ENCODE results near the gene TAS2R60. TPM values are rescaled to one million over a fixed set of nuclear protein-coding genes. Genes with fewer than 3 reads are reported as not detected.

The TAS2R60 gene
- total RNA-seq, 5 donors from 2014 or later (not counting 1 experiment from before 2014, with no cell fraction given), result 0.38 to 2.4 (median 1.0) TPM; not detected in 1

- Histone ChIP-seq H3K27ac (ENCODE audit: low read length) (no peak overlapping the region), H3K36me3 (ENCODE audit: control insufficient read depth in 2 of 2, extremely low read depth in 1 of 2, insufficient read depth in 1 of 2, low read length in 1 of 2) (no peaks in the 10 kb centered on the region), H3K9me3 (no peaks in the 10 kb centered on the region), H3K27me3 (replicated peaks in 1 of 2; ENCODE audit: control insufficient read depth in 2 of 2, extremely low read depth in 1 of 2, insufficient read depth in 2 of 2, low read length in 1 of 2) (peaks cover 0 to 4% of the 10 kb centered on the region in 2 experiments), H3K4me1 (ENCODE audit: control insufficient read depth in 1 of 2, extremely low read depth in 1 of 2, insufficient read depth in 2 of 2, low read length in 2 of 2) (no peaks in the 10 kb centered on the region), H3K4me3 (ENCODE audit: control insufficient read depth in 1 of 2, extremely low read depth in 1 of 2, low read length in 1 of 2) (no peak overlapping the region)
- POLR2A ChIA-PET, result no interaction called here
- CTCF ChIA-PET, result no interaction called here
- peaks cover 0 to 9% (median 0%) of the 10 kb centered on the region in 3 donors for H3K9me3 Mint-ChIP-seq
- H3K4me1 Mint-ChIP-seq, result peaks cover 0 to 4% (median 4%) of the 10 kb centered on the region in 3 donors
- H3K36me3 Mint-ChIP-seq, result peaks cover 29% of the 10 kb centered on the region
- 88% methylated on average over 1 of the region's 1 CpG for whole genome bisulfite sequencing (ENCODE audit: insufficient coverage)
- H3K4me3 Mint-ChIP-seq, result no peak overlapping the region
- H3K27ac Mint-ChIP-seq, result no peak overlapping the region
- DNase-seq, result no peak
- H3K27me3 Mint-ChIP-seq, result no peaks in the 10 kb centered on the region
- no peak for ATAC-seq (replicated peaks in 1 of 4)
These were observed 16.1 kb downstream of the TAS2R60 start for GRCh38 chr7:143459359-143459758.

GRCh38 chr7:143460271-143460979, 17.2 kb downstream of the TAS2R60 start:
- Mint-ChIP-seq H3K36me3 (peaks cover 35% of the 10 kb centered on the region), H3K9me3 (peaks cover 0 to 9% (median 0%) of the 10 kb centered on the region in 3 donors), H3K4me3 (no peak overlapping the region), H3K27ac (no peak overlapping the region), H3K27me3 (no peaks in the 10 kb centered on the region), H3K4me1 (peaks cover 0 to 12% (median 4%) of the 10 kb centered on the region in 3 donors)
- ATAC-seq (replicated peaks in 1 of 4), result no peak
- no peak for DNase-seq
- Histone ChIP-seq H3K9me3 (no peaks in the 10 kb centered on the region), H3K4me1 (ENCODE audit: control insufficient read depth in 1 of 2, extremely low read depth in 1 of 2, insufficient read depth in 2 of 2, low read length in 2 of 2) (no peaks in the 10 kb centered on the region), H3K27ac (ENCODE audit: low read length) (no peak overlapping the region), H3K4me3 (ENCODE audit: control insufficient read depth in 1 of 2, extremely low read depth in 1 of 2, low read length in 1 of 2) (no peak overlapping the region), H3K27me3 (replicated peaks in 1 of 2; ENCODE audit: control insufficient read depth in 2 of 2, extremely low read depth in 1 of 2, insufficient read depth in 2 of 2, low read length in 1 of 2) (peaks cover 0 to 4% of the 10 kb centered on the region in 2 experiments), H3K36me3 (ENCODE audit: control insufficient read depth in 2 of 2, extremely low read depth in 1 of 2, insufficient read depth in 1 of 2, low read length in 1 of 2) (no peaks in the 10 kb centered on the region)
- WGBS (ENCODE audit: insufficient coverage), result 40% methylated on average over 1 of the region's 4 CpGs
- POLR2A ChIA-PET, result no interaction called here
- CTCF ChIA-PET, result no interaction called here

GRCh38 chr7:143462045-143462444, 18.8 kb downstream of the TAS2R60 start:
- peaks cover 0 to 9% (median 0%) of the 10 kb centered on the region in 3 donors for H3K9me3 Mint-ChIP-seq
- Histone ChIP-seq H3K36me3 (ENCODE audit: control insufficient read depth in 2 of 2, extremely low read depth in 1 of 2, insufficient read depth in 1 of 2, low read length in 1 of 2) (no peaks in the 10 kb centered on the region), H3K27ac (ENCODE audit: low read length) (no peak overlapping the region), H3K4me3 (ENCODE audit: control insufficient read depth in 1 of 2, extremely low read depth in 1 of 2, low read length in 1 of 2) (no peak overlapping the region), H3K27me3 (replicated peaks in 1 of 2; ENCODE audit: control insufficient read depth in 2 of 2, extremely low read depth in 1 of 2, insufficient read depth in 2 of 2, low read length in 1 of 2) (peaks cover 0 to 4% of the 10 kb centered on the region in 2 experiments), H3K4me1 (ENCODE audit: control insufficient read depth in 1 of 2, extremely low read depth in 1 of 2, insufficient read depth in 2 of 2, low read length in 2 of 2) (no peaks in the 10 kb centered on the region), H3K9me3 (no peaks in the 10 kb centered on the region)
- WGBS (ENCODE audit: insufficient coverage), result 100% methylated on average over 1 of the region's 3 CpGs
- H3K4me1 Mint-ChIP-seq, result peaks cover 0 to 14% (median 4%) of the 10 kb centered on the region in 3 donors
- CTCF ChIA-PET, result no interaction called here
- DNase-seq (no peak), ATAC-seq (replicated peaks in 1 of 4) (no peak)
- no peak overlapping the region for H3K27ac Mint-ChIP-seq
- H3K4me3 Mint-ChIP-seq, result no peak overlapping the region
- peaks cover 38% of the 10 kb centered on the region for H3K36me3 Mint-ChIP-seq
- no peaks in the 10 kb centered on the region for H3K27me3 Mint-ChIP-seq
- POLR2A ChIA-PET, result interaction anchor here in 1 of 2 donors (0.6 kb wide), 1 partner anchor 26 kb away, joined by 3 read pairs; no protein-coding TSS in a partner anchor

GRCh38 chr7:143463556-143463955, 20.3 kb downstream of the TAS2R60 start:
- DNase-seq, result no peak
- no peak for ATAC-seq (replicated peaks in 1 of 4)
- H3K36me3 ChIP-seq (ENCODE audit: control insufficient read depth in 2 of 2, extremely low read depth in 1 of 2, insufficient read depth in 1 of 2, low read length in 1 of 2), result no peaks in the 10 kb centered on the region
- H3K9me3 ChIP-seq, result no peaks in the 10 kb centered on the region
- no peak overlapping the region for H3K4me3 Mint-ChIP-seq
- H3K4me1 Mint-ChIP-seq, result peaks cover 0 to 10% (median 0%) of the 10 kb centered on the region in 3 donors
- H3K4me3 ChIP-seq (ENCODE audit: control insufficient read depth in 1 of 2, extremely low read depth in 1 of 2, low read length in 1 of 2), result no peak overlapping the region
- no peaks in the 10 kb centered on the region for H3K27me3 ChIP-seq (replicated peaks in 1 of 2; ENCODE audit: control insufficient read depth in 2 of 2, extremely low read depth in 1 of 2, insufficient read depth in 2 of 2, low read length in 1 of 2)
- no peaks in the 10 kb centered on the region for H3K27me3 Mint-ChIP-seq
- peaks cover 0 to 9% (median 0%) of the 10 kb centered on the region in 3 donors for H3K9me3 Mint-ChIP-seq
- ChIA-PET CTCF (no interaction called here), POLR2A (no interaction called here)
- no peak overlapping the region for H3K27ac ChIP-seq (ENCODE audit: low read length)
- no peak overlapping the region for H3K27ac Mint-ChIP-seq
- H3K36me3 Mint-ChIP-seq, result peaks cover 37% of the 10 kb centered on the region
- no peaks in the 10 kb centered on the region for H3K4me1 ChIP-seq (ENCODE audit: control insufficient read depth in 1 of 2, extremely low read depth in 1 of 2, insufficient read depth in 2 of 2, low read length in 2 of 2)

- Mint-ChIP-seq H3K36me3 (peaks cover 37% of the 10 kb centered on the region), H3K27me3 (no peaks in the 10 kb centered on the region), H3K4me3 (no peak overlapping the region), H3K27ac (no peak overlapping the region), H3K4me1 (peaks cover 0 to 10% (median 0%) of the 10 kb centered on the region in 3 donors), H3K9me3 (peaks cover 0 to 9% (median 0%) of the 10 kb centered on the region in 3 donors)
- DNase-seq, result no peak
- Histone ChIP-seq H3K27ac (ENCODE audit: low read length) (no peak overlapping the region), H3K36me3 (ENCODE audit: control insufficient read depth in 2 of 2, extremely low read depth in 1 of 2, insufficient read depth in 1 of 2, low read length in 1 of 2) (no peaks in the 10 kb centered on the region), H3K27me3 (replicated peaks in 1 of 2; ENCODE audit: control insufficient read depth in 2 of 2, extremely low read depth in 1 of 2, insufficient read depth in 2 of 2, low read length in 1 of 2) (no peaks in the 10 kb centered on the region), H3K9me3 (no peaks in the 10 kb centered on the region), H3K4me1 (ENCODE audit: control insufficient read depth in 1 of 2, extremely low read depth in 1 of 2, insufficient read depth in 2 of 2, low read length in 2 of 2) (no peaks in the 10 kb centered on the region), H3K4me3 (ENCODE audit: control insufficient read depth in 1 of 2, extremely low read depth in 1 of 2, low read length in 1 of 2) (no peak overlapping the region)
- ChIA-PET POLR2A (no interaction called here), CTCF (no interaction called here)
- no CpG with 5 or more reads among the region's 1 CpG for WGBS (ENCODE audit: insufficient coverage)
- ATAC-seq (replicated peaks in 1 of 4), result no peak
These were observed 20.7 kb downstream of the TAS2R60 start for GRCh38 chr7:143463957-143464356.

- no peaks in the 10 kb centered on the region for H3K4me1 ChIP-seq (ENCODE audit: control insufficient read depth in 1 of 2, extremely low read depth in 1 of 2, insufficient read depth in 2 of 2, low read length in 2 of 2)
- no peaks in the 10 kb centered on the region for H3K36me3 ChIP-seq (ENCODE audit: control insufficient read depth in 2 of 2, extremely low read depth in 1 of 2, insufficient read depth in 1 of 2, low read length in 1 of 2)
- ChIA-PET POLR2A (no interaction called here), CTCF (interaction anchor here in 1 of 2 donors (0.9 kb wide), 1 partner anchor 27 kb away, joined by 3 read pairs; no protein-coding TSS in a partner anchor)
- DNase-seq, result no peak
- H3K27ac ChIP-seq (ENCODE audit: low read length), result no peak overlapping the region
- Mint-ChIP-seq H3K9me3 (peaks cover 0 to 11% (median 2%) of the 10 kb centered on the region in 3 donors), H3K27ac (no peak overlapping the region), H3K4me3 (no peak overlapping the region), H3K27me3 (peaks cover 0 to 6% of the 10 kb centered on the region in 2 donors), H3K4me1 (peaks cover 0 to 10% (median 0%) of the 10 kb centered on the region in 3 donors), H3K36me3 (peaks cover 48% of the 10 kb centered on the region)
- no peaks in the 10 kb centered on the region for H3K27me3 ChIP-seq (replicated peaks in 1 of 2; ENCODE audit: control insufficient read depth in 2 of 2, extremely low read depth in 1 of 2, insufficient read depth in 2 of 2, low read length in 1 of 2)
- H3K4me3 ChIP-seq (ENCODE audit: control insufficient read depth in 1 of 2, extremely low read depth in 1 of 2, low read length in 1 of 2), result no peak overlapping the region
- peaks cover 2% of the 10 kb centered on the region for H3K9me3 ChIP-seq
- 100% methylated on average over 1 of the region's 1 CpG for WGBS (ENCODE audit: insufficient coverage)
- no peak for ATAC-seq (replicated peaks in 1 of 4)
These were observed 24.5 kb downstream of the TAS2R60 start for GRCh38 chr7:143467724-143468123.
